NT2/D1 (cell line): Measurements from ENCODE around the gene SLC1A7.

Source experiments
- SUZ12 ChIP-seq: IDR thresholded peaks from 2 replicates; pipeline ENCODE4 v1.6.1; 2011; ENCODE audit not compliant: insufficient read length, insufficient read depth; ENCODE audit errors: extremely low read depth
- YY1 ChIP-seq: IDR thresholded peaks from 2 replicates; pipeline ENCODE4 v1.6.1; 2011; ENCODE audit not compliant: insufficient read length, insufficient read depth
- ZNF274 ChIP-seq: IDR thresholded peaks from 2 replicates; pipeline ENCODE4 v1.6.1; 2011; ENCODE audit warnings: mild to moderate bottlenecking, low read depth, low read length

GRCh38 chr1:53134042-53134485 is 8.4 kb downstream of the SLC1A7 start:
- TF ChIP-seq YY1 (no peak), ZNF274 (no peak), SUZ12 (no peak)
